ENCODE results near the gene RTF1.

RTF1 gene

GRCh38 chr15:41502795-41503668, 86.1 kb downstream of the RTF1 start:
- no peak for DNase-seq (ENCODE audit: extremely low read depth in 1 of 2, low read depth in 1 of 2)

- no peak for DNase-seq (ENCODE audit: extremely low read depth in 1 of 2, low read depth in 1 of 2)
These were observed 86.7 kb downstream of the RTF1 start for GRCh38 chr15:41503669-41504010.

- DNase-seq (ENCODE audit: extremely low read depth in 1 of 2, low read depth in 1 of 2): no peak
These were observed 88.0 kb downstream of the RTF1 start for GRCh38 chr15:41504751-41505492.

GRCh38 chr15:41505776-41506175, 88.9 kb downstream of the RTF1 start:
- no peak for DNase-seq (ENCODE audit: extremely low read depth in 1 of 2, low read depth in 1 of 2)

- no peak for DNase-seq (ENCODE audit: extremely low read depth in 1 of 2, low read depth in 1 of 2)
These were observed 90.0 kb downstream of the RTF1 start for GRCh38 chr15:41506796-41507341.

GRCh38 chr15:41507820-41508290, 91.0 kb downstream of the RTF1 start:
- no peak for DNase-seq (ENCODE audit: extremely low read depth in 1 of 2, low read depth in 1 of 2)

GRCh38 chr15:41510728-41511127, 93.8 kb downstream of the RTF1 start:
- no peak for DNase-seq (ENCODE audit: extremely low read depth in 1 of 2, low read depth in 1 of 2)

- no peak for DNase-seq (ENCODE audit: extremely low read depth in 1 of 2, low read depth in 1 of 2)
These were observed 94.5 kb downstream of the RTF1 start for GRCh38 chr15:41511331-41511898.

GRCh38 chr15:41511899-41512369, 95.0 kb downstream of the RTF1 start:
- no peak for DNase-seq (ENCODE audit: extremely low read depth in 1 of 2, low read depth in 1 of 2)

- DNase-seq (ENCODE audit: extremely low read depth in 1 of 2, low read depth in 1 of 2): no peak
These were observed 95.6 kb downstream of the RTF1 start for GRCh38 chr15:41512512-41512939.

- DNase-seq (ENCODE audit: extremely low read depth in 1 of 2, low read depth in 1 of 2): no peak
These were observed 96.1 kb downstream of the RTF1 start for GRCh38 chr15:41512940-41513505.

- DNase-seq (ENCODE audit: extremely low read depth in 1 of 2, low read depth in 1 of 2): no peak
These were observed 96.8 kb downstream of the RTF1 start, which contains the start of gene LTK for GRCh38 chr15:41513506-41514227. LTK (minus strand) TSS chr15:41513827; CDS start chr15:41513709, 118 bp downstream.

GRCh38 chr15:41517895-41518449, 101.1 kb downstream of the RTF1 start:
- DNase-seq (ENCODE audit: extremely low read depth in 1 of 2, low read depth in 1 of 2): no peak

GRCh38 chr15:41520636-41521035, 103.7 kb downstream of the RTF1 start:
- DNase-seq (ENCODE audit: extremely low read depth in 1 of 2, low read depth in 1 of 2): no peak

GRCh38 chr15:41521614-41522013, 104.7 kb downstream of the RTF1 start:
- DNase-seq (ENCODE audit: extremely low read depth in 1 of 2, low read depth in 1 of 2): no peak

- DNase-seq (ENCODE audit: extremely low read depth in 1 of 2, low read depth in 1 of 2): no peak
These were observed 106.2 kb downstream of the RTF1 start for GRCh38 chr15:41523097-41523496.

GRCh38 chr15:41530363-41530956, 113.6 kb downstream of the RTF1 start:
- DNase-seq (ENCODE audit: extremely low read depth in 1 of 2, low read depth in 1 of 2): no peak

Measured in stimulated activated CD8-positive, alpha-beta memory T cell treated with anti-CD3 and anti-CD28 coated beads, Interleukin-7, amount 100 ng/mL, for 48 hours (primary cell).